ENCODE results near the gene FJX1. TPM values are rescaled to one million over a fixed set of nuclear protein-coding genes. Genes with fewer than 3 reads are reported as not detected.
A peak's percentile ranks its signal among the peaks of the same experiment; 100 is the strongest.
"Not testable (repeated sequence)": the region's sequence is repeated elsewhere in the genome, so short reads cannot be mapped to it uniquely, and the experiment has no call there.

The FJX1 gene
- total RNA-seq, 1 experiment from 2014 or later: 8.3 TPM

- H3K4me1 Mint-ChIP-seq: peaks cover 24% of the 10 kb centered on the region
- ChIA-PET CTCF (no interaction called here), POLR2A (no interaction called here)
- ATAC-seq (no peak), DNase-seq (ENCODE audit: low spot score) (no peak)
- peaks cover 53% of the 10 kb centered on the region for H3K27me3 Mint-ChIP-seq (ENCODE audit: low read depth)
- H3K9me3 Mint-ChIP-seq: peaks cover 41% of the 10 kb centered on the region
- TF ChIP-seq FOXP1 (CRISPR knock-in tag; IDR thresholded peaks at IDR 0.05; ENCODE audit: borderline replicate concordance) (no peak), SP1 (CRISPR knock-in tag; conservative IDR thresholded peaks at IDR 0.05) (no peak), ZNF671 (CRISPR knock-in tag; IDR thresholded peaks at IDR 0.05) (no peak), ARID4B (CRISPR knock-in tag; IDR thresholded peaks at IDR 0.05; ENCODE audit: borderline replicate concordance) (no peak), ERG (CRISPR knock-in tag; IDR thresholded peaks at IDR 0.05) (no peak), TEAD4 (CRISPR knock-in tag; IDR thresholded peaks at IDR 0.05) (no peak), ZNF423 (CRISPR knock-in tag; IDR thresholded peaks at IDR 0.05) (no peak), SOX15 (CRISPR knock-in tag; IDR thresholded peaks at IDR 0.05) (no peak), ATF1 (CRISPR knock-in tag; IDR thresholded peaks at IDR 0.05) (no peak), TP53 (CRISPR knock-in tag; IDR thresholded peaks at IDR 0.05) (no peak)
- H3K4me3 Mint-ChIP-seq: peak overlapping the region; percentile 35; the same call in 1 of the 2 replicates
- no peak overlapping the region for H3K27ac Mint-ChIP-seq
- peaks cover 40% of the 10 kb centered on the region for H3K36me3 Mint-ChIP-seq
These were observed 46.7 kb downstream of the FJX1 start for GRCh38 chr11:35664977-35665441.

GRCh38 chr11:35667257-35667656, 49.0 kb downstream of the FJX1 start:
- ChIA-PET POLR2A (no interaction called here), CTCF (no interaction called here)
- H3K4me3 Mint-ChIP-seq: no peak overlapping the region
- TF ChIP-seq ZNF532 (CRISPR knock-in tag; IDR thresholded peaks at IDR 0.05; ENCODE audit: borderline replicate concordance) (no peak), MYBL2 (CRISPR knock-in tag; IDR thresholded peaks at IDR 0.05) (no peak), TCF7 (CRISPR knock-in tag; IDR thresholded peaks at IDR 0.05; ENCODE audit: low read depth) (no peak), PRRX2 (CRISPR knock-in tag; IDR thresholded peaks at IDR 0.05) (no peak), JAZF1 (CRISPR knock-in tag; IDR thresholded peaks at IDR 0.05) (no peak)
- no peak for DNase-seq (ENCODE audit: low spot score)
- H3K36me3 Mint-ChIP-seq: peaks cover 40% of the 10 kb centered on the region
- ATAC-seq: no peak
- peaks cover 17% of the 10 kb centered on the region for H3K4me1 Mint-ChIP-seq
- H3K27me3 Mint-ChIP-seq (ENCODE audit: low read depth): peaks cover 32% of the 10 kb centered on the region
- peaks cover 41% of the 10 kb centered on the region for H3K9me3 Mint-ChIP-seq
- no peak overlapping the region for H3K27ac Mint-ChIP-seq

- DNase-seq (ENCODE audit: low spot score); POLR2A ChIA-PET; H3K27ac Mint-ChIP-seq; CTCF ChIA-PET; H3K4me3 Mint-ChIP-seq; ATAC-seq: not testable (repeated sequence)
- Mint-ChIP-seq H3K4me1 (peaks cover 14% of the 10 kb centered on the region), H3K36me3 (peaks cover 36% of the 10 kb centered on the region), H3K27me3 (ENCODE audit: low read depth) (peaks cover 23% of the 10 kb centered on the region), H3K9me3 (peaks cover 36% of the 10 kb centered on the region)
These were observed 50.1 kb downstream of the FJX1 start for GRCh38 chr11:35668350-35668749.

Other genes with a start within 250 kb of the FJX1 start
- gene SLC1A2, start 198.9 kb upstream of the FJX1 start, total RNA-seq (2021): 0.46 to 1.2 TPM (median 0.50 TPM) in 3 replicates
- 2.3 to 3.2 TPM (median 2.8 TPM) in 3 replicates for gene PAMR1, start 92.8 kb upstream of the FJX1 start, total RNA-seq (2021)
- gene TRIM44, start 44.3 kb downstream of the FJX1 start, total RNA-seq (2021): 27.4 to 32.9 TPM (median 29.1 TPM) in 3 replicates